Activated naive CD4-positive, alpha-beta T cell treated with anti-CD3 and anti-CD28 coated beads, Interleukin-2, amount 10 ng/mL, durations not matched to agents 7 days and 5 days (primary cell): Measurements from ENCODE around the gene ENTREP3.
"Not testable (repeated sequence)": the region's sequence is repeated elsewhere in the genome, so short reads cannot be mapped to it uniquely, and the experiment has no call there.

Source experiments
- CTCF ChIA-PET: fragments of 350-600 bp; sonication (Branson Sonifier 250); formaldehyde crosslinking; loops from one replicate; lab custom pipeline; 2021; ENCODE audit warnings: antibody characterized with exemption; lab: Charles Lee
- DNase-seq: peaks from one replicate; pipeline ENCODE4 v3.0.0-alpha.2; 2020
- H3K27ac Mint-ChIP-seq: one replicate; pipeline ENCODE4 v1.8.0; 2021; ENCODE audit warnings: mild to moderate bottlenecking, moderate library complexity, mixed read lengths
- H3K27me3 Mint-ChIP-seq: one replicate; pipeline ENCODE4 v1.8.0; 2021; ENCODE audit warnings: mild to moderate bottlenecking, mixed read lengths
- H3K36me3 Mint-ChIP-seq: one replicate; pipeline ENCODE4 v1.8.0; 2021; ENCODE audit warnings: mixed read lengths
- H3K4me1 Mint-ChIP-seq: one replicate; pipeline ENCODE4 v1.8.0; 2021; ENCODE audit warnings: mixed read lengths
- H3K4me3 Mint-ChIP-seq: one replicate; pipeline ENCODE4 v1.8.0; 2021; ENCODE audit warnings: mild to moderate bottlenecking, moderate library complexity, mixed read lengths
- H3K9me3 Mint-ChIP-seq: one replicate; pipeline ENCODE4 v1.8.0; 2021; ENCODE audit warnings: mixed read lengths

Gene ENTREP3

DNA sequence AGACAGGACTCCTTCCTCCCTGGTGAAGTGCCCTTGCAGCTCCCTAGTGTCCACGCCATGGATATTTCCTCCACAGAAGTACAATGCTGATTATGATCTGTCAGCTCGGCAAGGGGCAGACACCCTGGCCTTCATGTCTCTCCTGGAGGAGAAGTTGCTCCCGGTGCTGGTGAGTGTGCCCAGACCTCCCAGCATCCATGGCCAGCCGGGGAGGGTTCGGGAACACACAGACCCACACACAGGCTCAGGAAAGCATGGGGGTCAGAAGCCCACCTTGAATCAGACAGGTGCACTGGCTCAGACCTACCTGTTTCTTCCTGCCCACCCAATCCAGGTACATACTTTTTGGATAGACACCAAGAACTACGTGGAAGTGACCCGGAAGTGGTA, 43.2 kb downstream of the ENTREP3 start:
- CTCF ChIA-PET, H3K27me3 Mint-ChIP-seq, DNase-seq, H3K9me3 Mint-ChIP-seq, H3K4me3 Mint-ChIP-seq, H3K27ac Mint-ChIP-seq: not testable (repeated sequence)
- Mint-ChIP-seq H3K4me1 (peaks cover 34% of the 10 kb centered on the region), H3K36me3 (peaks cover 16% of the 10 kb centered on the region)

DNA sequence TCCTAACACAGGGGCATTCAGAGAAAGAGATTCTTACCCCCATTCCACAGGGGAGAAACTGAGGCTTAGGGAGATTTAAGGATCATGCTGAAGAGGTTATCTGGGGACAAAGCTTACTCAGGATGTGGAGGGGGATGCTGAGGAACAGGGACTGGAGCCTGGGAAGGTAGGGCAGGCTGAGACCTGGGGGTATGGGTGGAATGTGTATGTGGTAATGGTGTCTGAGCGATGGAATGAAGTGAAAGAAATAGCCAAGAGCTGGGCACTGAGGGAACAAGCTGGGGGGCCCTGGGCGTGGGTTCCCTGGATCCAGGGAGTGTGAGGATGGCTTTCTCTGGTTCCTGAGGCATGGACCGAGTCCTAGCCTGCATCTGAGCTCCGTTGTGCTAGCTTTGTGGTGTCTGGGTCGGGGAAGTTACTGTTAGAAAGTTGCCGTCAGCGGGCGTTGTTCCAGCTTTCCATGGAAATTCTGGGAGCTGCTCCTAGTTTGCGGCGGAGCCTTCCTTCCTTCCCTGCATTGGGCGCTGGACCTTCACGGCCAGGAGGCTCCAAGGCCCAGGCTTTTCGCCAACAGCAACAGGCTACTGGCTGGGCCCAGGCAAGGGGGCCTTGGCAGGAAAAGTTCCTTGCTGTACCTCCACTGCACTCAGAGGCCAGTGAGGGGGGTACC, 43.8 kb downstream of the ENTREP3 start:
- not testable (repeated sequence) for DNase-seq, H3K9me3 Mint-ChIP-seq, H3K4me3 Mint-ChIP-seq

DNA sequence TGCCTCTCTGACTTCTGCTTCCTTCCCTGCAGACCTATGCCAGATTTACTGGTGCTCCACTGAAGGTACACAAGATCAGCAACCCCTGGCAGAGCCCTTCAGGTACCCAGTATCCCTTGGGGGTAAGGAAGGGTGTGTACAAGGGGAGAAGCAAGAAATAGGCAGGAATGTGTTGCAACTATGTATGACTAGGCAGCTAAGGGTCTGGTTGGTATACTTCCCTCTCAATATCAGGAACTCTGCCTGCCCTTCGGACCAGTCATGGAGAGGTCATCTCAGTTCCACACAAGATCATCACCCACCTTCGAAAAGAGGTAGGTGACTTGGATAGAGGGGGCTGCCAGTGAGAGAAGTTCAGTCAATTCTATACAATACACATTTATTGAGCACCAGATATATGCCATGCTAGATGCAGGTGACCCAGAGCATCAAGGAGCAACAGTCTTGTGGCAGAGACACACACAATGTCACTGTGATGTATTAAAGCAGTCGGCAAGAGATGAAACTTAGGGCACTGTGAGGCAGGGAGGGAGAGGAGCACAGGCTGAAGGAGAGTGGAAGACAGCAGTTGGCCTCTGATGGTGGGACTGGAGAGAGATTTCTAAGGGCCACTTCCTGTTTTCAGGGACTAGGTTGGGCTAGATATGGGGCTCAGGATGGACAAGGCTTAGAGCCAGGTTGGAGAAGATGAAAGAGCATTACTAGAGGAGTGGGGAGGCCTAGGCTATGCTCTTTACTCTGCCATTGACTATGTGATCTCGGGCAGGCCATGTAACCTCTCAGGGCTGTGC, 44.8 kb downstream of the ENTREP3 start:
- H3K4me1 Mint-ChIP-seq = peaks cover 37% of the 10 kb centered on the region
- DNase-seq = no peak
- peaks cover 11% of the 10 kb centered on the region for H3K36me3 Mint-ChIP-seq
- H3K4me3 Mint-ChIP-seq = peak overlapping the region; percentile 5
- H3K27ac Mint-ChIP-seq = no peak overlapping the region
- H3K27me3 Mint-ChIP-seq = no peaks in the 10 kb centered on the region
- H3K9me3 Mint-ChIP-seq = no peaks in the 10 kb centered on the region
- CTCF ChIA-PET = no interaction called here

More for the DNA sequence above, 43.8 kb downstream of the ENTREP3 start:
- H3K27me3 Mint-ChIP-seq, H3K27ac Mint-ChIP-seq, CTCF ChIA-PET: not testable (repeated sequence)
- Mint-ChIP-seq H3K4me1 (peaks cover 39% of the 10 kb centered on the region), H3K36me3 (peaks cover 15% of the 10 kb centered on the region)

DNA sequence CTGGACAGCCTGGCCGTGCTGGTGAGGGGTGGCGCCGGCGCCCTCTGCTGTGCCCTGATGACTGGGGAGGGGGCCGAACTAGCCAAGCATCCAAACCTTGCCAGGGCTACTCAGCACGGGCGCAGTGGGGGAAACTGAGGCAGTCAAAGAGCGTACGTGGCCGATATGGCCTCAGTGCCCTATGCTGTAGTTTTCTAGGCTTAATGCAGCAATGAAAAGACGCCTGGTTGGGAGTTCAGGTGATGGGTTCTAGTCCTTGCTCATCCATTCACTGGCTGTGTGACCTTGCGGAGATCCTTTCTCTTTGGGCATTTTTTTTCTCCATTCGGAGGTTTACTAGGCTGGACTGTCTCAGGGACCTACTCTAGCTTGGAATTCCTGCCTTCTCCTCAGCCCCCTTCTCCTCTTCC, 46.0 kb downstream of the ENTREP3 start:
- DNase-seq = no peak
- Mint-ChIP-seq H3K4me3 (peak overlapping the region; percentile 79), H3K36me3 (peaks cover 3% of the 10 kb centered on the region), H3K27ac (peak overlapping the region; percentile 89), H3K27me3 (no peaks in the 10 kb centered on the region), H3K9me3 (no peaks in the 10 kb centered on the region), H3K4me1 (peaks cover 29% of the 10 kb centered on the region)
- CTCF ChIA-PET = no interaction called here

DNA sequence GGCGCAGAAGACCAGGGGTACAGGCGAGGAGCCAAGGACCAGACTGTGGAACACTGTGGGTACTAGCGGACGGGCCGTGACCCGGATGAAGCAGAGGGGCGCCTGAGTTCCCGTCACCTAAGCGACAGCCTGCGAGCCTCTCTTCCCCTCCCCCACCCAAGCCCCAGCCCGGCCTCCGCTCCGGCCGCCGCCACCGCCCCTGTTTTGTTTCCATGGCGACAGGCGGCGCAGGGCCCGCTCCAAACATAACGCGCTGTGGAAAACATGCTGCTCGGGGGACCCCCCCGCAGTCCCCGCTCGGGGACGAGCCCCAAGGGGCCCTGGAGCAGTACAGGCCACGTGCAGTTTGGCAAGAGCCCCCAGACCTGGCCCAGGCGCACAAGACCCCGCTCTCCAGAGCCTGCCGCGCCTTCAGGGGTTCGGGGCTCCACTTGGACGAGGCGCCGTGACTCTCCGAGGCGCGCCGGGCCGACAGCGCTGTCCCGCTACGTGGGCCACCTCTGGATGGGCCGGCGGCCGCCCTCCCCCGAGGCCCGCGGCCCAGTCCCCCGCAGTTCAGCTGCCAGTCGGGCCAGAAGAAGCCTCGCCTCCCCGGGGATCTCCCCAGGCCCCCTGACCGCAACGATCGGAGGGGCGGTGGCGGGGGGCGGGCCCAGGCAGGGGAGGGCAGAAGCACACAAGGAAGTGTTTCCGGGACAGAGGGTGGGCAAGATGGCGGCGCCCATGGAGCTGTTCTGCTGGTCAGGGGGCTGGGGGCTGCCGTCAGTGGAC, 46.6 kb downstream of the ENTREP3 start, which contains the start of gene MTX1:
Gene MTX1, plus strand, starts transcription at position 155 of the 771 bp plus-strand sequence. Its CDS starts 110 bp downstream, at position 265.
- Mint-ChIP-seq H3K27ac (peak within 1 kb of the TSS; percentile 89), H3K4me1 (peaks cover 29% of the 10 kb centered on the region), H3K36me3 (peaks cover 3% of the 10 kb centered on the region), H3K4me3 (peak within 1 kb of the TSS; percentile 79), H3K27me3 (no peaks in the 10 kb centered on the region), H3K9me3 (no peaks in the 10 kb centered on the region)
- DNase-seq = peak; percentile 92
- CTCF ChIA-PET = interaction anchor here (1.9 to 5.4 kb wide), 5 partner anchors 15 to 36 kb away, joined by 8 to 69 read pairs (median 26); partner anchors contain the start of gene KRTCAP2

DNA sequence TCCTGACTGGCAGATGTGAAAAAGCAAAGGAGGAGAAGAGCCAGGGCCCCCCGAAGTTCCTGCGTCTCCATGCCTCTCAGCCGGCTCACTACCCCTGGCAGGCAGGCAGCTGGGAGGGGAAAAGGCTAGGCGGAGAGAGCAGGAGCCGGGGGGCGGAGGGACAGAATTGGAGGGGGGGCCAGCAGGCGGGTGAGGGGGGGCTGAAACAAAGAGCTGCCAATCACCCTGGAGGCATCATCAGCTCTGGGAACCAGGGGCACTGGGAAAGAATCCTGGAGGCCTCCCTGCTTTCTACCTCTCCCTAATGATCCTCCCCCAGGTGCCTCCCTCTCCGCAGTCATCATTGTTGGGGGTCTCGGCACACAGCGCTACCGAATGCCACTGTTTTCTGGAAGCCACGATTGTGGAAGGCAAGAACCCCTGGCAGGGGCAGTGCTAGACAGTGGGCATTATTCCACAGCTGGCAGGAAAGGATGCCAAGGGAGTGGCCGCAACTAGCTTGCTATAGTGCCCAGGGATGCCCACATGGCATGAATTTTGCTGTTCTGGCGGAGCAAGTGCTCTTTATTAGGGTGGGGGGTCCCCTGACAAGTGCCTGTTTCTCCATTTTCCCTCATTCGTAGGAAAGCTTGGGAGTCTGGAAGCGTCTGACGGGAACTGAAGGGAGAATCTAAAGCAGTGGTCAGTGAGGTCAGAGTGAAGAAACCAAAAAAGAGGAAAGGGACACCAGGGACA, 47.3 kb downstream of the ENTREP3 start, which contains the start of gene THBS3:
Gene THBS3, minus strand, starts transcription at position 92 of the 735 bp plus-strand sequence. Its CDS starts 21 bp downstream, at position 71.
- Mint-ChIP-seq H3K27me3 (no peaks in the 10 kb centered on the region), H3K27ac (peak within 1 kb of the TSS; percentile 89), H3K9me3 (no peaks in the 10 kb centered on the region), H3K36me3 (peaks cover 3% of the 10 kb centered on the region), H3K4me3 (peak within 1 kb of the TSS; percentile 79), H3K4me1 (peaks cover 29% of the 10 kb centered on the region)
- CTCF ChIA-PET = interaction anchor here (1.3 to 5.4 kb wide), 7 partner anchors 15 to 54 kb away, joined by 5 to 69 read pairs (median 19); partner anchors contain the start of genes KRTCAP2 and SCAMP3
- no peak for DNase-seq

DNA sequence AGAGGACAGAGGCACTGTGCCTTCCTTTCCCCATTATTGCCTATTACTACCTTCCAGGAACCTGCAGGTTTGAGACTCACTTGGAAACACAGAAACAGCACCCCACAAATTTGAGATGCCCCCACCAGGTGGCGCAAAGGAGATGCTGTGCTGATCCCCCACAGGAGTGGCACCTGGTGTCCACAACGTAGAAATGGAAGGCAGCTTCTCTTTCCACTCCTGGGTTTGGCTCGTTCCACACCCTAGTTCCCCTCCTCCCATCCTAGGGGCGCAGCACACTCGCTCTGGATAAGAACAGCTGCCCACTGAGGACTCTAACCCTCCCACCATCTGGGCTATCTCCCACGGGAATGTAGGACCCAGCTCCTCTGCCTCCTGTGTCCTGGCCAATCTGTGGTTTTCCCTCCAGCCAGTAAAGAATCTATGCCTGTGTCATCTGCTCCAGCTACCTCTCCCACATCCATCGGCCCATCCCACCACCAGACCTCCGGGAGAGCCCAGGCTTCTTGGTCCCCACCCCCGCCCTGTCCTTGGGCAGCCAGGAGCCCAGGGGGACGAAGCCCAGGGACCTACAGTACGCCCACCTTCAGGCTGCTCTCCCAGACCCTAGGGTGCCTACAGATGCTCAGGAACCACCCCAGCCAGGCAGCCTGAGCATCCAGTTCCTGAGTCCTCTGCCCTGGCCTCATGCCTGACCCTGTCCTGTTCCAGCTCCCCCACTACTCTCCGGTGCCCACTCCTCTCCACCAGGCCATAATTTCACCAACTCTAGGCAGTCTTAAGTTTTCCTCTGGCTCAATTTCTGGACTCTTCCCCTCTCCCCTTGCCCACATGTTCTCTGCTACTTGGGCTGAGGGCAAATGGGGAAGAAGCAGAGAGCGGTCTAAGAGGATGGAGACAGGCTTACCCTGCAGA, 48.1 kb downstream of the ENTREP3 start:
- H3K4me3 Mint-ChIP-seq = peak overlapping the region; percentile 55
- H3K27me3 Mint-ChIP-seq = no peaks in the 10 kb centered on the region
- H3K9me3 Mint-ChIP-seq = no peaks in the 10 kb centered on the region
- DNase-seq = peak; percentile 95
- H3K4me1 Mint-ChIP-seq = peaks cover 29% of the 10 kb centered on the region
- peaks cover 3% of the 10 kb centered on the region for H3K36me3 Mint-ChIP-seq
- peak overlapping the region; percentile 74 for H3K27ac Mint-ChIP-seq
- CTCF ChIA-PET = interaction anchor here (0.7 to 5.4 kb wide), 14 partner anchors 11 to 213 kb away, joined by 3 to 69 read pairs (median 6); partner anchors contain the start of genes KRTCAP2, LENEP and SCAMP3

DNA sequence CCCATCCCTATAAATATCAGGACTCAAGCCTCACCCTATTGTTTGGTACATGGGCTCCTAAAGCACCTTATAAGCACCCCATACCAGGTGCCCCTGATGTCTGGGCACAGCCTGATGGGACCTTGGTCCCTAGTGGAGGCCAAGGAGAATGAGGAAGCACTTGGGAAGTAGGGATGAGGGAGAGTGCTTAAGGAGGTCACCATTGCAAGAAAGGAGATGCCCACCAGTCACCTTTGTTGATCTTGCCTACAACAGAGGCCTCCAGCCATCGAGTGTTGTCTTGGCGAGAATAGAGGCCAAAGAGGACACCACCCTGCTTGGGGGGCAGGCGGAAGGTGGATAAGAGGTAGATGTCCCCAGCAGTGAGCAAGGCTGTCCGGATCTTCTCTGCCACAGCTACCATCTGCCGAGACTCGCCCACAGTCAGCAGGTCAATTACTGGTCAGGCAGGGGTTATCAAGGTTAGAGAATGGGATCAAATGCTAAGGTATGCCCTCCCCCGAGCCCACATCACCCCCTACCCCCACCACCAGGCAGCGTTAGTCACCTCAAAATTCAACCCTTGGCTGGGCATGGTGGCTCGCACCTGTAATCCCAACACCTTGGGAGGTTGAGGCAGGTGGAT, 49.2 kb downstream of the ENTREP3 start:
- Mint-ChIP-seq H3K36me3 (no peaks in the 10 kb centered on the region), H3K4me1 (peaks cover 29% of the 10 kb centered on the region), H3K27me3 (no peaks in the 10 kb centered on the region), H3K27ac (no peak overlapping the region), H3K4me3 (no peak overlapping the region), H3K9me3 (no peaks in the 10 kb centered on the region)
- CTCF ChIA-PET = interaction anchor here (1.1 to 5.4 kb wide), 6 partner anchors 13 to 117 kb away, joined by 4 to 69 read pairs (median 22); no protein-coding TSS in a partner anchor
- DNase-seq = no peak

DNA sequence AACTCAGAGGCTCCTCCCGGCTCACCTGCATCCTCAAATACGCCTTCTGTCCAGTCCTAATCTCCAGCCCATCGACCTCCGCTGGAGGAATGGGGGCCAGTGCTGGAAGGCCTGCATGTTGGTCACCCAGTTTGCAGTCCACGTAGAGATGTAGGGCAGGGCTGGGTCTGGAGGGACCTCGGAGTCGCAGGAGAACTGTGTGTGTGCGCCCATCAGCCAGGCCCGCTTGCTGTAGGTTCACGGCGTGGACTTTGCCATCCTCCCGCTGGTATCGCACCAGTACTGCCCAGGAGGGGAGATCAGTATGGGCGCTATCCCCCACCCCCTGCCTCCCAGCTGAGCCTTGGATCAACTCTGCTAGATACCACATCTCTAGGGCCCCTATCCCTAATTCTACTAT, 50.2 kb downstream of the ENTREP3 start:
- H3K4me1 Mint-ChIP-seq = peaks cover 22% of the 10 kb centered on the region
- CTCF ChIA-PET = interaction anchor here (1.1 to 5.4 kb wide), 4 partner anchors 15 to 118 kb away, joined by 4 to 69 read pairs (median 17); no protein-coding TSS in a partner anchor
- no peaks in the 10 kb centered on the region for H3K27me3 Mint-ChIP-seq
- H3K9me3 Mint-ChIP-seq = no peaks in the 10 kb centered on the region
- H3K27ac Mint-ChIP-seq = no peak overlapping the region
- H3K4me3 Mint-ChIP-seq = no peak overlapping the region
- H3K36me3 Mint-ChIP-seq = no peaks in the 10 kb centered on the region
- no peak for DNase-seq

DNA sequence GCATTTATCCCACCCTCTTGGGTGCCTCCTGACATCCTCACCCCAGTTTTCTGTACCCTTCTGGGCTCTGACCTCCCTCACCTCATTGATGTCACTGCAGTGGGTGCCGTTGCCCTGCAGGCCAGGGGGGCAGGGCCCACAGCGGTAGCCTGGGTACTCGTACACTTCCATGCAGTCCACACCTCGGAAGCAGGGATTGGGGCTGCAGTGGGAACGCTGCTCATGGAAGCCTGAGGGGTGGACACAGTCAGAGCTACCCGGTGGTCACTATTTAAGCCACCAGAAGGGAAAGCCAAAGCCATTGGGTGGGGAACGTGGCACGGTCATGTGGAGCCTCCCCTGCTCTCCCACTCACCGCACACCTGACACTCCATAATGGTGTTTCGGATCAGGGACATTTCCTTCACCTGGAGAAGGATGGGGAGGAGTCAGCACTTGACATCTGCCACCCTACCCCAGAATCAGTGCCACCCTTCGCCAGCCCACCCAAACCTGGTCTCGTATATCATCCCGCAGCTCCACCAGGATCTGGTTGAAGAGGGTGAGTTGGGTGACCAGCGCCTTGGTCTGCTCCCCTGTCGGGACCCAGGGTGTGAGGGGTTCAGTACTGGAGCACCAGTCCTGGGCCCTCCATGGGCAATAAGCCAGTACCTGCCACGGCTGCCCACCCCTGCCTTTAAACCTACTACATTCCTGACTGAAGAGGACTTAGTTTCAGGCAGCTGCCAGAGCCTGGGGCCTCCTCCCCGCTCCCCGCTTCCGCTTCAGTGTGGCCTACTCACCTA, 52.4 kb downstream of the ENTREP3 start:
- DNase-seq = no peak
- H3K27ac Mint-ChIP-seq = peak overlapping the region; percentile 39
- H3K27me3 Mint-ChIP-seq = no peaks in the 10 kb centered on the region
- no peaks in the 10 kb centered on the region for H3K9me3 Mint-ChIP-seq
- peaks cover 12% of the 10 kb centered on the region for H3K4me1 Mint-ChIP-seq
- peaks cover 5% of the 10 kb centered on the region for H3K36me3 Mint-ChIP-seq
- CTCF ChIA-PET = interaction anchor here (1.7 to 5.4 kb wide), 3 partner anchors 23 to 44 kb away, joined by 4 to 69 read pairs (median 4); no protein-coding TSS in a partner anchor
- H3K4me3 Mint-ChIP-seq = no peak overlapping the region

DNA sequence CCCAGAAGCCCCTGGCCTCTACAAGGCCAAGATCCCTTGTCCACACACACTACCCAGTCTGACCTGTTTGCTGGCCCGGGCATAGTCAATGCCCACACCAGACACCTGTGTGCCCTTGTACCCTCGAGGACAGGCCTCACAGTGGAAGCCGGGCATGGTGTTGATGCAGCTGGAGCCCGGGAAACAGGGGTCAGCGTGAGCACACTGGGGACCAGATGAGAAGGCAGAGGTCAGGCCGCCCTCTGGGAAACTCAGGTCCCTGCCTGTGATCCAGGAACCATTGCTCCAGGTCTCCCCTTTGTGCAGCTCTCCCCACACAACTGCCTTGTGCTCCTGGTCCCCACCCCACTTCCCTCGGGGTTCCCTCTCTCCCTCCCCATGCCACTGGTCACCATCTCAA, 53.1 kb downstream of the ENTREP3 start:
- Mint-ChIP-seq H3K36me3 (peaks cover 8% of the 10 kb centered on the region), H3K4me1 (peaks cover 6% of the 10 kb centered on the region), H3K9me3 (no peaks in the 10 kb centered on the region), H3K27me3 (no peaks in the 10 kb centered on the region), H3K27ac (no peak overlapping the region), H3K4me3 (no peak overlapping the region)
- DNase-seq = no peak
- CTCF ChIA-PET = no interaction called here
